Astrocyte of the cerebellum (primary cell): Measurements from ENCODE around the gene LRRC27.
"Not testable (repeated sequence)": the region's sequence is repeated elsewhere in the genome, so short reads cannot be mapped to it uniquely, and the experiment has no call there.

Experiments used
- DNase-seq: peaks from one replicate; pipeline ENCODE4 v3.0.0-alpha.2; 2011; ENCODE audit warnings: low read depth
- H3K4me3 ChIP-seq: 2 replicates; pipeline ENCODE4 v1.5.1; 2011; ENCODE audit warnings: mild to moderate bottlenecking, low read depth, low read length, moderate library complexity
- CTCF ChIP-seq: IDR thresholded peaks from 2 replicates; pipeline ENCODE4 v1.5.1; 2012; ENCODE audit warnings: low read length, low read depth, moderate library complexity, mild to moderate bottlenecking; ENCODE audit errors: missing control alignments
- in situ Hi-C: cut with HindIII; loops from 2 replicates; pipeline ENCODE4 v1.10.0; 2017; ENCODE audit warnings: low sequenced_read_pairs

LRRC27 gene

DNA sequence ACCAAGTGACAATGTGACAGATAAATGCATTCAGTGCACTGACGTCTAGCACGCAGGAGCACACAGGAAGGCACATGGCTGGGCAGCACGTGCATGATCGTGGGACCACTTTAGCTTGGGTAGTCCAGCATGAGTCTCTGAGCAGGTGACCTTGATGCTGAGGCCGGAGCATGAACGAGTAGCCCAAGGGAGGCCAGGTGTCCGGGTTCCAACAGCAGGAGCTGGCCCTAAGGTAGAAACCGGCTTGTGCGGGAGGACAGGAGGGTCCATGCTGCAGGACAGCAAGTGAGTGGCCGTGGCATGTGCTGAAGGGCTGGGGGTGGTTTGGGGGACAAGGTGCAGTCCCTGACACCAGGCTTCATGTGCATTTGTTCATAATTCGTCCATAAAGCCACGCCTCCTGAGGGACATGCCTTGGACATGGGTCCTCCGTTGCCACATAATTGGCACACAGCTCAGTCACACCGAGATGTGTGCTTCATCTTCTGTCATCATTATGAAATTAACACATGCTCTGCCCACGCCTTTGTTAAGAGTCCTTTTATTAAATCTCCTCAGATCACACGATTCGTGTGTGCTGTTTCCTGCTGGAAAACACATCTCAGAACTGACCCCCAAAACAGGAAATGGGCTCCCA is 21.2 kb upstream of the LRRC27 start:
- no peak for DNase-seq
- in situ Hi-C loops, result no loop called here
- no peak for TF ChIP-seq CTCF
- no peak overlapping the region for H3K4me3 ChIP-seq

- TF ChIP-seq CTCF, result no peak
- DNase-seq, result no peak
- H3K4me3 ChIP-seq, result no peak overlapping the region
- in situ Hi-C loops, result no loop called here
Measured at GRCh38 chr10:132311338-132311939, 20.6 kb upstream of the LRRC27 start.

GRCh38 chr10:132313305-132313704 is 18.7 kb upstream of the LRRC27 start:
- DNase-seq, result no peak
- no peak for TF ChIP-seq CTCF
- in situ Hi-C loops, result no loop called here
- H3K4me3 ChIP-seq, result no peak overlapping the region

- no peak for TF ChIP-seq CTCF
- in situ Hi-C loops, result no loop called here
- DNase-seq, result no peak
- no peak overlapping the region for H3K4me3 ChIP-seq
Measured at GRCh38 chr10:132313865-132314264, 18.1 kb upstream of the LRRC27 start.

DNA sequence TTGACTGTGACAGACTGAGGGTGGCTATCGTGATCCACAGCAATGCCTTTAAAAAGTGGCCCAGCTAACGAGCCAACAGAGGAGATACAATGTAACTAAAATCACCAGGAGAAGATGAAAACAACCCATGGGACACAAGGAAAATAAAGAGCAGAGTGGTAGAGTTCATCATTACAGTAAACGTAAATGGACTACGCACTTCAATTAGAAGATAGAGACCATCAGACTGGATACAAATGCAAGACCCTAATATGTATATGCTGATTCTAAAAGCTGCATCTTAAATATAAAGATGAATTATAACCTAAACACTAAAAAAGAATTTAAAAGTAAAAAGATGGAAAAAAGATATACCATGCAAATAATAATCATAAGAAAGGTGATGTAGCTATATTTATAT is 17.7 kb upstream of the LRRC27 start:
- no peak overlapping the region for H3K4me3 ChIP-seq
- in situ Hi-C loops, result no loop called here
- TF ChIP-seq CTCF, result no peak
- no peak for DNase-seq

- in situ Hi-C loops, H3K4me3 ChIP-seq: not testable (repeated sequence)
Measured at GRCh38 chr10:132314881-132315280, 17.1 kb upstream of the LRRC27 start.

GRCh38 chr10:132316133-132316532 is 15.9 kb upstream of the LRRC27 start:
- in situ Hi-C loops, result no loop called here
- no peak for TF ChIP-seq CTCF
- no peak for DNase-seq
- H3K4me3 ChIP-seq, result no peak overlapping the region

More at GRCh38 chr10:132314881-132315280, 17.1 kb upstream of the LRRC27 start:
- DNase-seq, result not testable (repeated sequence)

- in situ Hi-C loops, DNase-seq: not testable (repeated sequence)
Measured at GRCh38 chr10:132317477-132317876, 14.5 kb upstream of the LRRC27 start.

More at GRCh38 chr10:132317477-132317876, 14.5 kb upstream of the LRRC27 start:
- H3K4me3 ChIP-seq, result not testable (repeated sequence)
